GM12865 (cell line): ENCODE data around the gene MZF1.
"Not testable (repeated sequence)": the region's sequence is repeated elsewhere in the genome, so short reads cannot be mapped to it uniquely, and the experiment has no call there.

Source experiments
- DNase-seq: peaks from one replicate; pipeline ENCODE4 v3.0.0; 2010; ENCODE audit warnings: low read depth
- H3K4me3 ChIP-seq: 2 replicates; pipeline ENCODE4 v1.5.1; 2011; ENCODE audit warnings: mild to moderate bottlenecking, low read depth, low read length, control low read depth
- TF ChIP-seq, protein P1 (sequence below): IDR thresholded peaks from 2 replicates; pipeline ENCODE4 v1.5.1; 2011; ENCODE audit warnings: low read length, control low read depth, low read depth, inconsistent platforms; ENCODE audit not compliant: insufficient read depth; ENCODE audit errors: missing control alignments

MZF1 gene

DNA sequence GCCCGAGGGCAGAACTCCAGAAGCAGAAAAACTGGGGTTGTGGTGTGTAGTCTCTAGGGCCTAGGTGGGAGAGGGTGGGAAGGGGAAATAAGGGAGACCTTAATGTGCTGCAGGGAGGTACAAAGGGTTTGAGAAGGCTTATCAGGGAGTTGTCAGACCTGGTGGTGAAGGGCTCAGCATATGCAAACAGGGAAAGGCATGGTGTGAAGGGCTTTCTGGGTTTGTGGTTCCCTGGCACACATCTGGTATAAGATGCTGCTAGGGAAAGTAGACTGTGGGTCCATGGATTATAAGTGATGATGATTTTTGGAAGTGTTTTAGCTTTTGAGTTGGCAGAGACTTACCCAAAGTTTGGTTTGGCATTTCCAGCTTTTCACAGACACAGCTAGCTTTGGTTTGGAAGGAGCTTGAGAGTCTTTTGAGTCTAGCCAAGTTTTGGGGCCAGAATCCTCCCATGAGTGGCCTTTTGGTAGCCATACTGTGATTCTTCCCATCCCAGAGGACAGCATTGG, 27.1 kb downstream of the MZF1 start:
- TF ChIP-seq, protein P1, sequence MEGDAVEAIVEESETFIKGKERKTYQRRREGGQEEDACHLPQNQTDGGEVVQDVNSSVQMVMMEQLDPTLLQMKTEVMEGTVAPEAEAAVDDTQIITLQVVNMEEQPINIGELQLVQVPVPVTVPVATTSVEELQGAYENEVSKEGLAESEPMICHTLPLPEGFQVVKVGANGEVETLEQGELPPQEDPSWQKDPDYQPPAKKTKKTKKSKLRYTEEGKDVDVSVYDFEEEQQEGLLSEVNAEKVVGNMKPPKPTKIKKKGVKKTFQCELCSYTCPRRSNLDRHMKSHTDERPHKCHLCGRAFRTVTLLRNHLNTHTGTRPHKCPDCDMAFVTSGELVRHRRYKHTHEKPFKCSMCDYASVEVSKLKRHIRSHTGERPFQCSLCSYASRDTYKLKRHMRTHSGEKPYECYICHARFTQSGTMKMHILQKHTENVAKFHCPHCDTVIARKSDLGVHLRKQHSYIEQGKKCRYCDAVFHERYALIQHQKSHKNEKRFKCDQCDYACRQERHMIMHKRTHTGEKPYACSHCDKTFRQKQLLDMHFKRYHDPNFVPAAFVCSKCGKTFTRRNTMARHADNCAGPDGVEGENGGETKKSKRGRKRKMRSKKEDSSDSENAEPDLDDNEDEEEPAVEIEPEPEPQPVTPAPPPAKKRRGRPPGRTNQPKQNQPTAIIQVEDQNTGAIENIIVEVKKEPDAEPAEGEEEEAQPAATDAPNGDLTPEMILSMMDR: no peak
- no peak for DNase-seq
- peak overlapping the region; percentile 76 for H3K4me3 ChIP-seq

DNA sequence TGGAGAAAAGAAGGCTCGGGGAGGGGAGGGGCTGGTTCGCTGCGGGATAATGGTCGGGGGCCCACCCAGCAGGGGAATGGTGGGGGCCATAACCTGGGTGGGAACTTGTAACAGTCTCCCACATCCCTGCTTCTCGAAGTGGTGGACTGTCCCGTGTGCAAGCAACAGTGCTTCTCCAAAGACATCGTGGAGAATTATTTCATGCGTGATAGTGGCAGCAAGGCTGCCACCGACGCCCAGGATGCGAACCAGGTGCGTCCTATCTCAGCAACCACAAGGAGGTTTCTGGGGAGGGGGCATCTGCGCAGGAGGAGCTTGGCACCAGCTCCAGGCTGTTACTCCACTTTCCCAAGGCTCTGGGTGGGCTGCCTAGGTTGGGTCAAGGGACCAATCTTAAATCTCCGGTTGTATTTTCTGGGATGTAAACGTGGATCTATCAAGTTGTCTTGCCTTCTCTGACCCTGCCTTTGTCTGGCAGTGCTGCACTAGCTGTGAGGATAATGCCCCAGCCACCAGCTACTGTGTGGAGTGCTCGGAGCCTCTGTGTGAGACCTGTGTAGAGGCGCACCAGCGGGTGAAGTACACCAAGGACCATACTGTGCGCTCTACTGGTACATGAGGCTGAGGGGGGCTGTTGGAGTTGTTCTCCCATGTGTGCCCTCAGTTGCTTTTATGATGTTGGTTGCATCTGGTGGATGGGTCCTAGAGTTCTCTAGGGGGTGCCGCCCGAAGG, 27.7 kb downstream of the MZF1 start:
- DNase-seq: no peak
- TF ChIP-seq, protein P1: no peak
- peak overlapping the region; percentile 76 for H3K4me3 ChIP-seq

DNA sequence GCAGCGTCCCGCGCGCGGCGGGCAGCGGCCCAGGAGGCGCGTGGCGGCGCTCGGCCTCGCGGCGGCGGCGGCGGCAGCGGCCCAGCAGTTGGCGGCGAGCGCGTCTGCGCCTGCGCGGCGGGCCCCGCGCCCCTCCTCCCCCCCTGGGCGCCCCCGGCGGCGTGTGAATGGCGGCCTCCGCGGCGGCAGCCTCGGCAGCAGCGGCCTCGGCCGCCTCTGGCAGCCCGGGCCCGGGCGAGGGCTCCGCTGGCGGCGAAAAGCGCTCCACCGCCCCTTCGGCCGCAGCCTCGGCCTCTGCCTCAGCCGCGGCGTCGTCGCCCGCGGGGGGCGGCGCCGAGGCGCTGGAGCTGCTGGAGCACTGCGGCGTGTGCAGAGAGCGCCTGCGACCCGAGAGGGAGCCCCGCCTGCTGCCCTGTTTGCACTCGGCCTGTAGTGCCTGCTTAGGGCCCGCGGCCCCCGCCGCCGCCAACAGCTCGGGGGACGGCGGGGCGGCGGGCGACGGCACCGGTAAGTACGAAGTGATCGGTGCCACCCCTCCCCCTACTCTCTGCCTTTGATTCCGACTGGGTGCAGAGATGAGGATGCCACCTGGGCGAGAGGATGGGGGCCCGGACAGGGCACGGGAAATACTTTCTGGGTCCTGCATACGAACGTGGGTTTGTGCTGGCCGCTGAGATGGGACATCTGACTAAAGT, 28.4 kb downstream of the MZF1 start:
- peak overlapping the region; percentile 76 for H3K4me3 ChIP-seq
- TF ChIP-seq, protein P1: no peak
- peak; percentile 72 for DNase-seq

DNA sequence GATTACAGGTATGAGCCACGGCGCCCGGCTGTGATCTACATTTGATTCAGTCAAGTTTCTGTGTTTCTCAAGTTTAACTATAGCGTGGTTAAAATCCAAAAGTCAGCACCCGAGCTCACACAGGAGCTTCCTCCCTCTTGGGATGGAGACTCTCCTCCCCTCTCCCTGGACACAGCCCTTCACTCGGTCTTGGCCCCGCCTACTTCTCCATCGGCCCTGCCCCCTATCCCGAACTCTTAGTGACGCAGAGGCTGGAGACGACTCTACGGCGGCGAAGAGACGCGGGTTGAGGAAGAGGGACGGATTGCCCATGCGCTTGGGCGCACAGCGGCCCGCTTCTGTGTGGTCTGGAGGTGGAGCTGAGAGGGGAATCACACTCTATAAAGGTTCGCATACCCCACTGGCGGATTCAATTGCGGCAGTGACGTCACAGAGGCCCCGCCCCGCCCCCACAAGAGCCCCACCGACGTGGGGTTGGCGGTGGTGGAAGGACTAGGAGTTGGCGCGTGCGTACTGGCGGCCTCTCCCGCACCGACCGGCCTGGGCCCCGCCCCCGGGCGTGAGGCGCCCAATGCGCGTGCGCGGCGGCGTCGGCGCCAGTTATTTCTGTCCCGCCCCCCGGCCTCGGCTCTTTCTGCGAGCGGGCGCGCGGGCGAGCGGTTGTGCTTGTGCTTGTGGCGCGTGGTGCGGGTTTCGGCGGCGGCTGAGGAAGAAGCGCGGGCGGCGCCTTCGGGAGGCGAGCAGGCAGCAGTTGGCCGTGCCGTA, 29.1 kb downstream of the MZF1 start, which contains the start of gene TRIM28:
Gene TRIM28, plus strand, starts transcription at position 239 of the 765 bp plus-strand sequence. CDS start 694 bp downstream, outside the sequence.
- TF ChIP-seq, protein P1: no peak
- peak; percentile 99 for DNase-seq
- peak within 1 kb of the TSS; percentile 76 for H3K4me3 ChIP-seq

DNA sequence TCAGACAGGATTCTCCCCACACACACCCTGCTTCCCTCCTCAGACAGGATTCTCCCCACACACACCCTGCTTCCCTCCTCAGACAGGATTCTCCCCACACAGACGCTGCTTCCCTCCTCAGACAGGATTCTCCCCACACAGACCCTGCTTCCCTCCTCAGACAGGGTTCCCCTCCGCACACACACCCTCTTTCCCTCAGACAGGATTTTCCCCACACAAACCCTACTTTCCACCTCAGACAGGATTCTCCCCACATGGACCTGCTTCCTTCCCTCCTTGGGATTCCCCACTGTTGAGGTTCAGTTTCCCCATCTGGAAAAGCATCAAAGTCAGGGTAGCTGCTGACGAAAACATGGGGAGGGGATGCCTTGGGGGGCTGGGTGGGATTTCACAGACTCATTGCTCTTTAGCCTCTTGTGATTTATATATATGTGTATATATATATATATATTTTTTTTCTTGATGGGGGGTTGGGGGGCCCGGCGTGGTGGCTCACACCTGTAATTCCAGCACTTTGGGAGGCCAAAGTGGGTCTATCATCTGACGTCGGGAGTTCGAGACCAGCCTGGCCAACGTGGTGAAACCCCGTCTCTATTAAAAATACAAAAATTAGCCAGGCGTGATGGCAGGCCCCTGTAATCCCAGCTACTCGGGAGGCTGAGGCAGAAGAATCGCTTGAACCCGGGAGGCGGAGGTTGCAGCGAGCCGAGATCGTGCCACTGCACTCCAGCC, 30.3 kb downstream of the MZF1 start:
- not testable (repeated sequence) for H3K4me3 ChIP-seq, DNase-seq

DNA sequence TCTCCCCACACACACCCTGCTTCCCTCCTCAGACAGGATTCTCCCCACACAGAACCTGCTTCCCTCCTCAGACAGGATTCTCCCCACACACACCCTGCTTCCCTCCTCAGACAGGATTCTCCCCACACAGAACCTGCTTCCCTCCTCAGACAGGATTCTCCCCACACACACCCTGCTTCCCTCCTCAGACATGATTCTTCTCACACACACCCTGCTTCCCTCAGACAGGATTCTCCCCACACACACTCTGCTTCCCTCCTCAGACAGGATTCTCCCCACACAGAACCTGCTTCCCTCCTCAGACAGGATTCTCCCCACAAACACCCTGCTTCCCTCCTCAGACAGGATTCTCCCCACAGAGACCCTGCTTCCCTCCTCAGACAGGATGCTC, 34.0 kb downstream of the MZF1 start:
- not testable (repeated sequence) for DNase-seq, H3K4me3 ChIP-seq

DNA sequence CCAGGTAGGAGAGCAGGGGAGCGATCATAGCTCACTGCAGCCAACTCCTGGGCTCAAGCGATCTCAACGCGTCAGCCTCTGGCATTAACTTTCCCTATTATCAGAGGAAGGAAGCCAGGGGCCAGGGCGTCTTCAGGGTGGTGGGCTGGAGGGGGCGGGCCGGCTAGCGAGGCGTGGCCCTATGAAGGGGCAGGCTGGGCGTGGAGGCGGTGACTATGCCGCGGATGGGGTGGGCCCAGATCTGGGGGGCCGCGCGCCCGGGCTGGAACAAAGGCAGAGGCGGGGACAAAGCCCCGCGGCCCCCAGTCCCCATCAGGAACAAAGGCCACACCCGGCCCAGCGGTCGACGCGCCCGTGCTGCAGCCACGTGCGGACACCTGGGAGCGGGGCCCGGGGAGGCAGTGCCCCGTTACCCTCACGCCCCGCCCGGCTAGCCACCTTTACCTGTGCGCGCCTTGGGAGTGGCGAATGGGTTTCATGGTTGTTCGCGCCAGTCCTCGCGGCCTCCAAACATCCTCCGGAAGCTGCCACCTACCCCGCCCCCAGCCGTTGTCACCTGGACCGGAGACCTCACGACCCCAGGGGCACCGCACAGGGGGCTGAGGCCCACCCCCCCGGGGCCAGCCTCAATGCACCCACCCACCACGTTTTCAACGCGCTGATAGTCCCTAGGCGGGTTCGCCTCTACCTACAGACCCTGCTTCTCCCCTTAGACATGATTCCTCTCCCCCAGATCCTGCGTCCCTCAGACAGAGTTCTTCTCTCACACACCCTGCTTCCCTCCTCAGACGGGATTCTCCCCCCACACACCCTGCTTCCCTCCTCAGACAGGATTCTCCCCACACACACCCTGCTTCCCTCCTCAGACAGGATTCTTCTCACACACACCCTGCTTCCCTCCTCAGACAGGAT, 34.6 kb downstream of the MZF1 start:
- peak overlapping the region; percentile 49 for H3K4me3 ChIP-seq
- peak; percentile 19 for DNase-seq
- TF ChIP-seq, protein P1: no peak
